ENCODE data around the gene PTPN14.
"Not testable (repeated sequence)": the region's sequence is repeated elsewhere in the genome, so short reads cannot be mapped to it uniquely, and the experiment has no call there.

DNA sequence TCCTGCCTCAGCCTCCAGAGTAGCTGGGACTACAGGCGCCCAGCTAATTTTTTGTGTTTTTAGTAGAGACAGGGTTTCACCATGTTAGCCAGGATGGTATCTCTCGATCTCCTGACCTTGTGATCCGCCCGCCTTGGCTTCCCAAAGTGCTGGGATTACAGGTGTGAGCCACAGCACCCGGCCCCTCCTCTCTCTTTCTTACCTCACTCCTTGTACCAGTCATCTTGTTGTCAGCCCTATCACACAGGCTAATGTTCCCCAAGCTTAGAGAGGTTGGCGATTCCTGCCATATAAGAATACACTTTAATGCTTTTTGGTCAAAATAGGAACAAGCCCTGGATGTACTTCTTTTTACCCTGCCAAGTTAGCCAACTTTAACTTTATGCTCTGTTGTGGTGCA is 57.2 kb downstream of the PTPN14 start:
- not testable (repeated sequence) for TF ChIP-seq SIX5 (IDR thresholded peaks at IDR 0.05; ENCODE audit: low read depth, low read length); NANOG (IDR thresholded peaks at IDR 0.05; ENCODE audit: insufficient read depth, low read depth, low read length, poor library complexity, severe bottlenecking); JUND (IDR thresholded peaks at IDR 0.05; ENCODE audit: low read length); JUN (IDR thresholded peaks at IDR 0.05; ENCODE audit: low read depth, low read length); BACH1 (IDR thresholded peaks at IDR 0.05; ENCODE audit: low read length); FOSL1 (IDR thresholded peaks at IDR 0.05; ENCODE audit: insufficient read depth, low read depth, low read length)
- TF ChIP-seq, protein P1, sequence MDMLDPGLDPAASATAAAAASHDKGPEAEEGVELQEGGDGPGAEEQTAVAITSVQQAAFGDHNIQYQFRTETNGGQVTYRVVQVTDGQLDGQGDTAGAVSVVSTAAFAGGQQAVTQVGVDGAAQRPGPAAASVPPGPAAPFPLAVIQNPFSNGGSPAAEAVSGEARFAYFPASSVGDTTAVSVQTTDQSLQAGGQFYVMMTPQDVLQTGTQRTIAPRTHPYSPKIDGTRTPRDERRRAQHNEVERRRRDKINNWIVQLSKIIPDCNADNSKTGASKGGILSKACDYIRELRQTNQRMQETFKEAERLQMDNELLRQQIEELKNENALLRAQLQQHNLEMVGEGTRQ (IDR thresholded peaks at IDR 0.05; ENCODE audit: low read length): not testable (repeated sequence)
- TF ChIP-seq, protein P2, sequence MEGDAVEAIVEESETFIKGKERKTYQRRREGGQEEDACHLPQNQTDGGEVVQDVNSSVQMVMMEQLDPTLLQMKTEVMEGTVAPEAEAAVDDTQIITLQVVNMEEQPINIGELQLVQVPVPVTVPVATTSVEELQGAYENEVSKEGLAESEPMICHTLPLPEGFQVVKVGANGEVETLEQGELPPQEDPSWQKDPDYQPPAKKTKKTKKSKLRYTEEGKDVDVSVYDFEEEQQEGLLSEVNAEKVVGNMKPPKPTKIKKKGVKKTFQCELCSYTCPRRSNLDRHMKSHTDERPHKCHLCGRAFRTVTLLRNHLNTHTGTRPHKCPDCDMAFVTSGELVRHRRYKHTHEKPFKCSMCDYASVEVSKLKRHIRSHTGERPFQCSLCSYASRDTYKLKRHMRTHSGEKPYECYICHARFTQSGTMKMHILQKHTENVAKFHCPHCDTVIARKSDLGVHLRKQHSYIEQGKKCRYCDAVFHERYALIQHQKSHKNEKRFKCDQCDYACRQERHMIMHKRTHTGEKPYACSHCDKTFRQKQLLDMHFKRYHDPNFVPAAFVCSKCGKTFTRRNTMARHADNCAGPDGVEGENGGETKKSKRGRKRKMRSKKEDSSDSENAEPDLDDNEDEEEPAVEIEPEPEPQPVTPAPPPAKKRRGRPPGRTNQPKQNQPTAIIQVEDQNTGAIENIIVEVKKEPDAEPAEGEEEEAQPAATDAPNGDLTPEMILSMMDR (IDR thresholded peaks at IDR 0.05; ENCODE audit: control extremely low read depth in 1 of 3, insufficient read depth in 1 of 3, low read depth in 1 of 3, low read length in 3 of 3): not testable (repeated sequence)
- TF ChIP-seq, protein P3, sequence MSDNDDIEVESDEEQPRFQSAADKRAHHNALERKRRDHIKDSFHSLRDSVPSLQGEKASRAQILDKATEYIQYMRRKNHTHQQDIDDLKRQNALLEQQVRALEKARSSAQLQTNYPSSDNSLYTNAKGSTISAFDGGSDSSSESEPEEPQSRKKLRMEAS (IDR thresholded peaks at IDR 0.05): not testable (repeated sequence)
